HG02798 (cell line): ENCODE results near the gene SLC13A5.
"Not testable (repeated sequence)": the region's sequence is repeated elsewhere in the genome, so short reads cannot be mapped to it uniquely, and the experiment has no call there.

Experiments used
- ATAC-seq: cut with Tn5 transposase; IDR thresholded peaks from one replicate; pipeline ENCODE4 v1.9.1; 2021; ENCODE audit warnings: mild to moderate bottlenecking; ENCODE audit not compliant: unreplicated experiment, poor library complexity

Gene SLC13A5

GRCh38 chr17:6667516-6667915 lies 45.7 kb downstream of the SLC13A5 start:
- no peak for ATAC-seq

GRCh38 chr17:6666557-6666956 lies 46.6 kb downstream of the SLC13A5 start:
- no peak for ATAC-seq

GRCh38 chr17:6666077-6666521 lies 47.1 kb downstream of the SLC13A5 start:
- no peak for ATAC-seq

GRCh38 chr17:6663200-6663599 lies 50.0 kb downstream of the SLC13A5 start:
- not testable (repeated sequence) for ATAC-seq

- no peak for ATAC-seq
These were observed 51.7 kb downstream of the SLC13A5 start for GRCh38 chr17:6661464-6661848.

GRCh38 chr17:6660805-6661463 lies 52.2 kb downstream of the SLC13A5 start:
- ATAC-seq: peak; percentile 81

GRCh38 chr17:6660101-6660500 lies 53.1 kb downstream of the SLC13A5 start:
- ATAC-seq: no peak

GRCh38 chr17:6658411-6658810 lies 54.8 kb downstream of the SLC13A5 start:
- ATAC-seq: not testable (repeated sequence)

- ATAC-seq: no peak
These were observed 55.4 kb downstream of the SLC13A5 start for GRCh38 chr17:6657633-6658287.

- peak; percentile 36 for ATAC-seq
These were observed 56.2 kb downstream of the SLC13A5 start for GRCh38 chr17:6656797-6657632.

GRCh38 chr17:6655732-6656361 lies 57.3 kb downstream of the SLC13A5 start:
- ATAC-seq: not testable (repeated sequence)

GRCh38 chr17:6654841-6655731 lies 58.1 kb downstream of the SLC13A5 start:
- no peak for ATAC-seq

- ATAC-seq: peak; percentile 9
These were observed 61.2 kb downstream of the SLC13A5 start for GRCh38 chr17:6651919-6652452.

- ATAC-seq: peak; percentile 95
These were observed 61.7 kb downstream of the SLC13A5 start, which contains the start of the genes C17orf100 and MED31 for GRCh38 chr17:6651354-6651918. C17orf100 (plus strand) TSS chr17:6651762; CDS start chr17:6651914, 152 bp downstream. MED31 (minus strand) TSS chr17:6651605; CDS start chr17:6651528, 77 bp downstream.

GRCh38 chr17:6648181-6648580 lies 65.0 kb downstream of the SLC13A5 start:
- ATAC-seq: no peak

- ATAC-seq: no peak
These were observed 69.6 kb downstream of the SLC13A5 start for GRCh38 chr17:6643451-6644125.

GRCh38 chr17:6642592-6642991 lies 70.6 kb downstream of the SLC13A5 start:
- no peak for ATAC-seq

- ATAC-seq: peak; percentile 0
These were observed 71.8 kb downstream of the SLC13A5 start for GRCh38 chr17:6641247-6641863.
